Activated CD8-positive, alpha-beta T cell treated with anti-CD3 and anti-CD28 coated beads, Interleukin-2, amount 10 ng/mL, durations not matched to agents 7 days and 5 days (primary cell): ENCODE measurements around the gene RAB11FIP3. TPM values are rescaled to one million over a fixed set of nuclear protein-coding genes. Genes with fewer than 3 reads are reported as not detected.

ENCODE experiments used
- ATAC-seq: fragments of 150-1000 bp; cut with Tn5 transposase; one replicate; pipeline ENCODE4 v1.10.0; 2021; ENCODE audit warnings: moderate library complexity
- CTCF ChIA-PET: fragments of 350-600 bp; sonication (Branson Sonifier 250); formaldehyde crosslinking; loops from one replicate; lab custom pipeline; 2021; ENCODE audit warnings: antibody characterized with exemption; lab: Charles Lee
- POLR2A ChIA-PET: fragments of 350-600 bp; sonication (Branson Sonifier 250); formaldehyde crosslinking; loops from one replicate; lab custom pipeline; 2021; ENCODE audit warnings: antibody characterized with exemption; lab: Charles Lee
- DNase-seq: peaks from one replicate; pipeline ENCODE4 v3.0.0-alpha.2; 2020
- H3K27ac Mint-ChIP-seq: one replicate; pipeline ENCODE4 v1.8.0; 2021; ENCODE audit warnings: mild to moderate bottlenecking, mixed read lengths
- H3K27me3 Mint-ChIP-seq: one replicate; pipeline ENCODE4 v1.8.0; 2021; ENCODE audit warnings: low read depth, mixed read lengths
- H3K36me3 Mint-ChIP-seq: one replicate; pipeline ENCODE4 v1.8.0; 2021; ENCODE audit warnings: low read depth, mixed read lengths
- H3K4me1 Mint-ChIP-seq: one replicate; pipeline ENCODE4 v1.8.0; 2021; ENCODE audit warnings: low read depth, mixed read lengths
- H3K4me3 Mint-ChIP-seq: one replicate; pipeline ENCODE4 v1.8.0; 2021; ENCODE audit warnings: mild to moderate bottlenecking, mixed read lengths
- H3K9me3 Mint-ChIP-seq: one replicate; pipeline ENCODE4 v1.8.0; 2022; ENCODE audit warnings: mixed read lengths; ENCODE audit not compliant: insufficient read depth
- total RNA-seq, 2 experiments: library from RNA; stranded (reverse); gene quantifications; one replicate each; pipeline ENCODE4 v1.2.3, GENCODE V29; 2021

RAB11FIP3 gene
- total RNA-seq, 2 experiments from 2014 or later, result 20.7 to 23.4 TPM

- CTCF ChIA-PET, result no interaction called here
- POLR2A ChIA-PET, result no interaction called here
- Mint-ChIP-seq H3K36me3 (no peaks in the 10 kb centered on the region), H3K4me3 (no peak overlapping the region), H3K4me1 (peaks cover 7% of the 10 kb centered on the region), H3K27ac (no peak overlapping the region), H3K27me3 (no peaks in the 10 kb centered on the region), H3K9me3 (no peaks in the 10 kb centered on the region)
- DNase-seq (no peak), ATAC-seq (no peak)
These were observed 82.5 kb downstream of the RAB11FIP3 start for GRCh38 chr16:507996-508395.

DNA sequence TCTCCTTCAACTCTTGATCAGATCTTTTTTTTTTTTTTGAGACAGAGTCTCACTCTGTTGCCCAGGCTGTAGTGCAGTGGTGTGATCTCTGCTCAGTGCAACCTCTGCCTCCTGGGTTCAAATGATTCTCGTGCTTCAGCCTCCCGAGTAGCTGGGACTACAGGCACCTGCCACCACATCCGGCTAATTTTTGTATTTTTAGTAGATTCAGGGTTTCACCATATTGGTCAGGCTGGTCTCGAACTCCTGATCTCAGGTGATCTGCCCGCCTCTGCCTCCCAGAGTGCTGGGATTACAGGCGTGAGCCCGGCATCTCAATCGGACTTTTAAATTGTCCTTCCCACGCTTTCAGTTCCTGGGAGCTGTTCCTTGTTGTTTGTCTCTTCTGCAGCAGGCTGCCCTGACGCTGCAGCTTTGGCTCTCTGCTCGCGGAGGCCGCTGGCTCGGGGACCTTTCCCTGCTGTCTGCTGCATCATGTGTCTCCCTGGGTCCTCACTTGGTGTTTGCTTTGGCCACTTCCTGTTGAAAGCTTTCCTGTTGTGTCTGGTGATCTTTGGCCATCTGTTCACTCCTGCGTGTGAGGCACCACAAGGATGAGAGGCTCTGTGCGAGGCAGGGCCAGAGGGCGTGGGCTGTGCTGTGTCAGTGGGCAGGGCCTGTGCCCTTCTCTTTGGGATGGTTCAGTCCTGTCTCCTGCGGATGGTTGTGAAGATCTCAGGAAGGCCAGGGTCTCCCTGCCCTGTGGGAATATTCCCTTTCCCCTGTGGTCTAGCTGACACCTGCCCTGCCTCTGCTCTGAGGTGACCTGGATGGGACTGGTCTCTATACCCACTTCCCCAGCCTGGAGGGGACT, 83.7 kb downstream of the RAB11FIP3 start:
- Mint-ChIP-seq H3K27me3 (no peaks in the 10 kb centered on the region), H3K36me3 (no peaks in the 10 kb centered on the region), H3K27ac (no peak overlapping the region), H3K4me1 (peaks cover 7% of the 10 kb centered on the region), H3K4me3 (no peak overlapping the region), H3K9me3 (no peaks in the 10 kb centered on the region)
- DNase-seq (no peak), ATAC-seq (no peak)
- ChIA-PET CTCF (no interaction called here), POLR2A (no interaction called here)

- CTCF ChIA-PET, result no interaction called here
- no peaks in the 10 kb centered on the region for H3K36me3 Mint-ChIP-seq
These were observed 84.8 kb downstream of the RAB11FIP3 start for GRCh38 chr16:510066-510825.

GRCh38 chr16:512802-513201, 87.4 kb downstream of the RAB11FIP3 start:
- Mint-ChIP-seq H3K36me3 (no peaks in the 10 kb centered on the region), H3K27me3 (no peaks in the 10 kb centered on the region), H3K27ac (no peak overlapping the region), H3K4me1 (peaks cover 7% of the 10 kb centered on the region), H3K9me3 (no peaks in the 10 kb centered on the region), H3K4me3 (no peak overlapping the region)
- POLR2A ChIA-PET, result interaction anchor here (0.6 kb wide), 2 partner anchors 17 to 23 kb away, joined by 3 read pairs; no protein-coding TSS in a partner anchor
- CTCF ChIA-PET, result no interaction called here
- no peak for DNase-seq
- no peak for ATAC-seq

More at GRCh38 chr16:510066-510825, 84.8 kb downstream of the RAB11FIP3 start:
- Mint-ChIP-seq H3K27me3 (no peaks in the 10 kb centered on the region), H3K4me1 (peaks cover 7% of the 10 kb centered on the region), H3K9me3 (no peaks in the 10 kb centered on the region), H3K27ac (no peak overlapping the region), H3K4me3 (no peak overlapping the region)
- no peak for DNase-seq
- POLR2A ChIA-PET, result interaction anchor here (0.6 kb wide), 1 partner anchor 10 kb away, joined by 3 read pairs; no protein-coding TSS in a partner anchor
- ATAC-seq, result no peak

- no peaks in the 10 kb centered on the region for H3K9me3 Mint-ChIP-seq
- H3K27me3 Mint-ChIP-seq, result no peaks in the 10 kb centered on the region
- no peaks in the 10 kb centered on the region for H3K36me3 Mint-ChIP-seq
- no peak overlapping the region for H3K27ac Mint-ChIP-seq
- DNase-seq (no peak), ATAC-seq (no peak)
- peaks cover 7% of the 10 kb centered on the region for H3K4me1 Mint-ChIP-seq
- ChIA-PET CTCF (no interaction called here), POLR2A (no interaction called here)
- H3K4me3 Mint-ChIP-seq, result no peak overlapping the region
These were observed 88.5 kb downstream of the RAB11FIP3 start for GRCh38 chr16:513950-514349.

DNA sequence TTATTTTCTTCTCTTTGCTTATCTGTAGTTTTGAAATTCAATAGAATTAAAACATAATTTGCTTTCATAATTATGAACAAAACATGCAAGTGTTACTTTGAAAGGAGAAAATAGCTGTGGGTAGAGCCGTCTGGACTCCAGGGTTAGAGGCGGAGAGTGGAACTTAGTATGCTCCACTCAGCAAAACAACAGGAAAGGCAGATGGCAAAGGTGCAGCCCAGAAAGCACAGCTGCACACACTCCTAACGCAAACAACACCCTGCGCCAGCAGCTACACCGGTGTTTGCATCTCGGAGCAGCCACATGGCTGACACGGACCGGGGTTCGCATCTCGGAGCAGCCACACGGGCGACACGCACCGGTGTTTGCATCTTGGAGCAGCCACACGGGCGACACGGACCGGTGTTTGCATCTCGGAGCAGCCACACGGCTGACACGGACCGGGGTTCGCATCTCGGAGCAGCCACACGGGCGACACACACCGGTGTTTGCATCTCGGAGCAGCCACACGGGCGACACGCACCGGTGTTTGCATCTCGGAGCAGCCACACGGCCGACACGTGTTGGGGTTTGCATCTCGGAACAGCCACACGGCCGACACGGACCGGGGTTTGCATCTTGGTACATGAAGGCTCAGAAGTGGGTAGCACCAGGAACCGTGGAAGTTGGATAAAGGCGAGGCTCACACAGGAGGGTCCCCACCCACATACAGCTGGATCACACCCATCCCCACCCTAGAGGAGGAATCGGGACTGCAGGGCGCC, 89.9 kb downstream of the RAB11FIP3 start:
- no peak for ATAC-seq
- no peaks in the 10 kb centered on the region for H3K36me3 Mint-ChIP-seq
- DNase-seq, result no peak
- ChIA-PET POLR2A (interaction anchor here (0.8 kb wide), 1 partner anchor 12 kb away, joined by 3 read pairs; the partner anchor contains the start of gene CAPN15), CTCF (no interaction called here)
- H3K4me3 Mint-ChIP-seq, result no peak overlapping the region
- no peaks in the 10 kb centered on the region for H3K27me3 Mint-ChIP-seq
- H3K4me1 Mint-ChIP-seq, result no peaks in the 10 kb centered on the region
- no peak overlapping the region for H3K27ac Mint-ChIP-seq
- no peaks in the 10 kb centered on the region for H3K9me3 Mint-ChIP-seq

GRCh38 chr16:515939-516226, 90.4 kb downstream of the RAB11FIP3 start:
- no peaks in the 10 kb centered on the region for H3K27me3 Mint-ChIP-seq
- no peaks in the 10 kb centered on the region for H3K9me3 Mint-ChIP-seq
- DNase-seq (no peak), ATAC-seq (no peak)
- H3K4me3 Mint-ChIP-seq, result no peak overlapping the region
- CTCF ChIA-PET, result no interaction called here
- no peak overlapping the region for H3K27ac Mint-ChIP-seq
- H3K36me3 Mint-ChIP-seq, result no peaks in the 10 kb centered on the region
- POLR2A ChIA-PET, result no interaction called here
- H3K4me1 Mint-ChIP-seq, result no peaks in the 10 kb centered on the region

DNA sequence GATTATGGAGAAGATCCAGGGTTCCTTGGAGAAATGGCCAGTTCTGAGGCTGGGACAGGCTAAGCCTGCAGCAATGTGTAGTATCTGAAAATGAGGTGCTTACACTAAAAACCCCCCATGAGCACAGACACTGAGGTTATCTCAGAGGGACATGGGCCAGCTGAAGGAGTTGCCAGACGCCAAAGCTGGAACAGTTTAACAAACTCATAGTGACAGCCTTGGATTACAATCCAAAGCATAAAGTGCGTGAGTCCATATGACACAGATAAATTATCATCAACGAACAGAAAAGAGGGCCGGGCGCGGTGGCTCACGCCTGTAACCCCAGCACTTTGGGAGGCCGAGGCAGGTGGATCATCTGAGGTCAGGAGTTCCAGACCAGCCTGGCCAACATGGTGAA, 90.9 kb downstream of the RAB11FIP3 start:
- DNase-seq, result no peak
- ATAC-seq, result no peak
- CTCF ChIA-PET, result interaction anchor here (1.3 kb wide), 1 partner anchor 22 kb away, joined by 4 read pairs; no protein-coding TSS in a partner anchor
- POLR2A ChIA-PET, result no interaction called here
- Mint-ChIP-seq H3K36me3 (no peaks in the 10 kb centered on the region), H3K4me3 (no peak overlapping the region), H3K9me3 (no peaks in the 10 kb centered on the region), H3K4me1 (no peaks in the 10 kb centered on the region), H3K27ac (no peak overlapping the region), H3K27me3 (no peaks in the 10 kb centered on the region)

DNA sequence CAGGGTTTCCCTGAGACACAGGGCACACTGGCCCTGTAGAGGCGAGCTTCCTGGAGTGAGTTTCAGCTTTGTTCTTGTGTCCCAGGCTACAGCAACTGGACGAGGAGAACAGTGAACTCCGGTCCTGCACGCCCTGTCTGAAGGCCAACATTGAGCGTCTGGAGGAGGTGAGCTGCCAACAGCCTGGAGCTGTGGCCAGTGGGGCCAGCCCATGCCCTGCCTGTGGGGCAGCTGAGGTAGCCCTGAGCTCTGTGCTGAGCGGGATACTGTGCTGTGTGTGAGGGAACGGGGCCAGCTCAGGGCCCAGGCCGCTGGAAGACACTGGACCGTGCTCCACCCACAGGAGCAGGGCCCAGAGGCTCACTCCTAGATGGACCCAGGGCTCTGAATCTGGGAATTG, 93.4 kb downstream of the RAB11FIP3 start:
- Mint-ChIP-seq H3K36me3 (no peaks in the 10 kb centered on the region), H3K4me3 (no peak overlapping the region), H3K9me3 (no peaks in the 10 kb centered on the region), H3K27me3 (no peaks in the 10 kb centered on the region), H3K4me1 (no peaks in the 10 kb centered on the region), H3K27ac (no peak overlapping the region)
- CTCF ChIA-PET, result interaction anchor here (1.6 kb wide), 1 partner anchor 9 kb away, joined by 4 read pairs; the partner anchor contains the start of gene CAPN15
- POLR2A ChIA-PET, result interaction anchor here (1.1 kb wide), 1 partner anchor 9 kb away, joined by 3 read pairs; the partner anchor contains the start of gene CAPN15
- ATAC-seq (no peak), DNase-seq (no peak)

DNA sequence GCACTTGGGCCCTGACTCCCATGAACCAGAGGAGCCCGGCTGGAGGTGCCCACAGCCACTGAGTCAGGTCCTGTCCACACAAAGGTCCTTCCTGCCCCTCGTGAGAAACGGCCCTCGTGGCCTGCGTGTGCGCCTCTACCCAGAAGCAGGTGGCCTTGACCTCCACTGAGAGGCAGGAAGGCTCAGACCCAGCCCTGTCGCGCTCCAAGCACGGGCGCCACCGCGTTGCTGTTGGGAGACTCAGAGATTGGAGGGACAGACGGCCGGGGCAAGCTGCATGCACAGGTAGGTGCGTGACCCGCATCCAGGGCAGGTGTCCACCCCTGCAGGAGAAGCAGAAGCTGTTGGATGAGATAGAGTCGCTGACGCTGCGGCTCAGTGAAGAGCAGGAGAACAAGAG, 94.0 kb downstream of the RAB11FIP3 start:
- H3K27ac Mint-ChIP-seq, result no peak overlapping the region
- ATAC-seq (no peak), DNase-seq (no peak)
- peaks cover 2% of the 10 kb centered on the region for H3K4me1 Mint-ChIP-seq
- ChIA-PET CTCF (interaction anchor here (1.6 kb wide), 1 partner anchor 8 kb away, joined by 4 read pairs; the partner anchor contains the start of gene CAPN15), POLR2A (interaction anchor here (1.1 kb wide), 1 partner anchor 8 kb away, joined by 3 read pairs; the partner anchor contains the start of gene CAPN15)
- H3K9me3 Mint-ChIP-seq, result no peaks in the 10 kb centered on the region
- no peak overlapping the region for H3K4me3 Mint-ChIP-seq
- no peaks in the 10 kb centered on the region for H3K27me3 Mint-ChIP-seq
- no peaks in the 10 kb centered on the region for H3K36me3 Mint-ChIP-seq
